HepG2 (cell line): ENCODE results near the gene ORMDL3. TPM values are rescaled to one million over a fixed set of nuclear protein-coding genes. Genes with fewer than 3 reads are reported as not detected.

Experiments
- SIN3A ChIP-seq: IDR thresholded peaks from 2 replicates; pipeline ENCODE4 v1.6.1; 2011; ENCODE audit warnings: low read depth, mild to moderate bottlenecking, control low read depth, low read length, borderline replicate concordance
- SMAD9 ChIP-seq: sonication (generic); formaldehyde crosslinking; IDR thresholded peaks from 2 replicates; pipeline ENCODE4 v1.5.1; 2020; ENCODE audit warnings: mild to moderate bottlenecking, missing genetic modification reagents
- ZNF646 ChIP-seq: sonication (generic); formaldehyde crosslinking; IDR thresholded peaks from 2 replicates; pipeline ENCODE4 v1.9.0; 2021; ENCODE audit warnings: mild to moderate bottlenecking, missing genetic modification reagents
- ZNF724P ChIP-seq: sonication (generic); formaldehyde crosslinking; IDR thresholded peaks from 2 replicates; pipeline ENCODE4 v1.8.0; 2022; ENCODE audit warnings: missing genetic modification reagents, borderline replicate concordance
- ZNF800 ChIP-seq: sonication (generic); formaldehyde crosslinking; IDR thresholded peaks from 2 replicates; pipeline ENCODE4 v1.4.0; 2020; ENCODE audit warnings: missing genetic modification reagents
- ZSCAN29 ChIP-seq: sonication (generic); formaldehyde crosslinking; conservative IDR thresholded peaks from 2 replicates; pipeline ENCODE4 v1.4.0; 2020; ENCODE audit warnings: mild to moderate bottlenecking, missing genetic modification reagents
- polyA plus RNA-seq, 8 experiments: library from polyadenylated mRNA; depleted of rRNA in 3 of 8; stranded (reverse) in 7 of 8; unstranded in 1 of 8; fragments of >200 nt; fragmentation: Illumina TruSeq in 4 of 8; extraction: Trizol in 4 of 8; gene quantifications; 2 replicates each; pipeline versions ENCODE4 v1.2.1 to v1.2.3, GENCODE V29; 2011 to 2016; ENCODE audit warnings: low read depth in 4 of 8, missing spikeins in 1 of 8, mixed read lengths in 1 of 8; ENCODE audit not compliant: insufficient read depth in 1 of 8
- total RNA-seq, 5 experiments: library from RNA; depleted of rRNA; stranded (reverse); fragments of >200 nt; fragmentation: Illumina TruSeq; extraction: Trizol; gene quantifications; 2 replicates each; pipeline ENCODE4 v1.2.3, GENCODE V29; 2016; ENCODE audit warnings: low read depth in 1 of 5
- TF ChIP-seq, protein P1 (sequence below): sonication (generic); formaldehyde crosslinking; IDR thresholded peaks from 2 replicates; pipeline ENCODE4 v1.5.0; 2020; ENCODE audit warnings: mild to moderate bottlenecking, missing genetic modification reagents
- TF ChIP-seq, protein P2 (sequence below): sonication (generic); formaldehyde crosslinking; IDR thresholded peaks from 2 replicates; pipeline ENCODE4 v1.5.0; 2020; ENCODE audit warnings: mild to moderate bottlenecking, missing genetic modification reagents, borderline replicate concordance

ORMDL3 gene
- total and polyA plus RNA-seq, 2 of the 13 experiments (the other 11 are each of a cell fraction or from before 2014, with no cell fraction given) = 181 to 384 TPM

- TF ChIP-seq SIN3A (peak; percentile 61; the same call in 1 of the 2 replicates), ZSCAN29 (CRISPR knock-in tag) (peak; percentile 24; the same call in 1 of the 2 replicates), ZNF646 (CRISPR knock-in tag) (no peak), ZNF724P (CRISPR knock-in tag) (no peak), SMAD9 (no peak), ZNF800 (no peak; the same call in 1 of the 2 replicates)
- TF ChIP-seq, protein P1, sequence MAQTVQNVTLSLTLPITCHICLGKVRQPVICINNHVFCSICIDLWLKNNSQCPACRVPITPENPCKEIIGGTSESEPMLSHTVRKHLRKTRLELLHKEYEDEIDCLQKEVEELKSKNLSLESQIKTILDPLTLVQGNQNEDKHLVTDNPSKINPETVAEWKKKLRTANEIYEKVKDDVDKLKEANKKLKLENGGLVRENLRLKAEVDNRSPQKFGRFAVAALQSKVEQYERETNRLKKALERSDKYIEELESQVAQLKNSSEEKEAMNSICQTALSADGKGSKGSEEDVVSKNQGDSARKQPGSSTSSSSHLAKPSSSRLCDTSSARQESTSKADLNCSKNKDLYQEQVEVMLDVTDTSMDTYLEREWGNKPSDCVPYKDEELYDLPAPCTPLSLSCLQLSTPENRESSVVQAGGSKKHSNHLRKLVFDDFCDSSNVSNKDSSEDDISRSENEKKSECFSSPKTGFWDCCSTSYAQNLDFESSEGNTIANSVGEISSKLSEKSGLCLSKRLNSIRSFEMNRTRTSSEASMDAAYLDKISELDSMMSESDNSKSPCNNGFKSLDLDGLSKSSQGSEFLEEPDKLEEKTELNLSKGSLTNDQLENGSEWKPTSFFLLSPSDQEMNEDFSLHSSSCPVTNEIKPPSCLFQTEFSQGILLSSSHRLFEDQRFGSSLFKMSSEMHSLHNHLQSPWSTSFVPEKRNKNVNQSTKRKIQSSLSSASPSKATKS (CRISPR knock-in tag) = peak; percentile 10; the same call in 1 of the 2 replicates
- TF ChIP-seq, protein P2, sequence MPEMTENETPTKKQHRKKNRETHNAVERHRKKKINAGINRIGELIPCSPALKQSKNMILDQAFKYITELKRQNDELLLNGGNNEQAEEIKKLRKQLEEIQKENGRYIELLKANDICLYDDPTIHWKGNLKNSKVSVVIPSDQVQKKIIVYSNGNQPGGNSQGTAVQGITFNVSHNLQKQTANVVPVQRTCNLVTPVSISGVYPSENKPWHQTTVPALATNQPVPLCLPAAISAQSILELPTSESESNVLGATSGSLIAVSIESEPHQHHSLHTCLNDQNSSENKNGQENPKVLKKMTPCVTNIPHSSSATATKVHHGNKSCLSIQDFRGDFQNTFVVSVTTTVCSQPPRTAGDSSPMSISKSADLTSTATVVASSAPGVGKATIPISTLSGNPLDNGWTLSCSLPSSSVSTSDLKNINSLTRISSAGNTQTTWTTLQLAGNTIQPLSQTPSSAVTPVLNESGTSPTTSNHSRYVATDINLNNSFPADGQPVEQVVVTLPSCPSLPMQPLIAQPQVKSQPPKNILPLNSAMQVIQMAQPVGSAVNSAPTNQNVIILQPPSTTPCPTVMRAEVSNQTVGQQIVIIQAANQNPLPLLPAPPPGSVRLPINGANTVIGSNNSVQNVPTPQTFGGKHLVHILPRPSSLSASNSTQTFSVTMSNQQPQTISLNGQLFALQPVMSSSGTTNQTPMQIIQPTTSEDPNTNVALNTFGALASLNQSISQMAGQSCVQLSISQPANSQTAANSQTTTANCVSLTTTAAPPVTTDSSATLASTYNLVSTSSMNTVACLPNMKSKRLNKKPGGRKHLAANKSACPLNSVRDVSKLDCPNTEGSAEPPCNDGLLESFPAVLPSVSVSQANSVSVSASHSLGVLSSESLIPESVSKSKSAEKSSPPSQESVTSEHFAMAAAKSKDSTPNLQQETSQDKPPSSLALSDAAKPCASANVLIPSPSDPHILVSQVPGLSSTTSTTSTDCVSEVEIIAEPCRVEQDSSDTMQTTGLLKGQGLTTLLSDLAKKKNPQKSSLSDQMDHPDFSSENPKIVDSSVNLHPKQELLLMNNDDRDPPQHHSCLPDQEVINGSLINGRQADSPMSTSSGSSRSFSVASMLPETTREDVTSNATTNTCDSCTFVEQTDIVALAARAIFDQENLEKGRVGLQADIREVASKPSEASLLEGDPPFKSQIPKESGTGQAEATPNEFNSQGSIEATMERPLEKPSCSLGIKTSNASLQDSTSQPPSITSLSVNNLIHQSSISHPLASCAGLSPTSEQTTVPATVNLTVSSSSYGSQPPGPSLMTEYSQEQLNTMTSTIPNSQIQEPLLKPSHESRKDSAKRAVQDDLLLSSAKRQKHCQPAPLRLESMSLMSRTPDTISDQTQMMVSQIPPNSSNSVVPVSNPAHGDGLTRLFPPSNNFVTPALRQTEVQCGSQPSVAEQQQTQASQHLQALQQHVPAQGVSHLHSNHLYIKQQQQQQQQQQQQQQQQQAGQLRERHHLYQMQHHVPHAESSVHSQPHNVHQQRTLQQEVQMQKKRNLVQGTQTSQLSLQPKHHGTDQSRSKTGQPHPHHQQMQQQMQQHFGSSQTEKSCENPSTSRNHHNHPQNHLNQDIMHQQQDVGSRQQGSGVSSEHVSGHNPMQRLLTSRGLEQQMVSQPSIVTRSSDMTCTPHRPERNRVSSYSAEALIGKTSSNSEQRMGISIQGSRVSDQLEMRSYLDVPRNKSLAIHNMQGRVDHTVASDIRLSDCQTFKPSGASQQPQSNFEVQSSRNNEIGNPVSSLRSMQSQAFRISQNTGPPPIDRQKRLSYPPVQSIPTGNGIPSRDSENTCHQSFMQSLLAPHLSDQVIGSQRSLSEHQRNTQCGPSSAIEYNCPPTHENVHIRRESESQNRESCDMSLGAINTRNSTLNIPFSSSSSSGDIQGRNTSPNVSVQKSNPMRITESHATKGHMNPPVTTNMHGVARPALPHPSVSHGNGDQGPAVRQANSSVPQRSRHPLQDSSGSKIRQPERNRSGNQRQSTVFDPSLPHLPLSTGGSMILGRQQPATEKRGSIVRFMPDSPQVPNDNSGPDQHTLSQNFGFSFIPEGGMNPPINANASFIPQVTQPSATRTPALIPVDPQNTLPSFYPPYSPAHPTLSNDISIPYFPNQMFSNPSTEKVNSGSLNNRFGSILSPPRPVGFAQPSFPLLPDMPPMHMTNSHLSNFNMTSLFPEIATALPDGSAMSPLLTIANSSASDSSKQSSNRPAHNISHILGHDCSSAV (CRISPR knock-in tag) = no peak
Measured at GRCh38 chr17:39927101-39927928, at the start of gene ORMDL3, which contains the start of gene LRRC3C (continued).
